Mesenteric fat pad (tissue), 1 donor: ENCODE data around the gene NAA40. TPM values are rescaled to one million over a fixed set of nuclear protein-coding genes. Genes with fewer than 3 reads are reported as not detected.

Experiments used
- DNase-seq: peaks from one replicate; pipeline ENCODE4 v3.0.0-alpha.2; 2020; ENCODE audit warnings: low spot score
- total RNA-seq: library from RNA; stranded (reverse); fragmentation: NEBNext Ultra II Directional; extraction: Animal tissue kit (Norgen Biotek cat#: 25700); gene quantifications from one replicate; pipeline ENCODE4 v1.2.1, GENCODE V29; 2021
- donor health status: DM: yes; HTN: yes; CAD: no.

Gene NAA40
- total RNA-seq, 1 donor from 2014 or later = 14.7 TPM

DNA sequence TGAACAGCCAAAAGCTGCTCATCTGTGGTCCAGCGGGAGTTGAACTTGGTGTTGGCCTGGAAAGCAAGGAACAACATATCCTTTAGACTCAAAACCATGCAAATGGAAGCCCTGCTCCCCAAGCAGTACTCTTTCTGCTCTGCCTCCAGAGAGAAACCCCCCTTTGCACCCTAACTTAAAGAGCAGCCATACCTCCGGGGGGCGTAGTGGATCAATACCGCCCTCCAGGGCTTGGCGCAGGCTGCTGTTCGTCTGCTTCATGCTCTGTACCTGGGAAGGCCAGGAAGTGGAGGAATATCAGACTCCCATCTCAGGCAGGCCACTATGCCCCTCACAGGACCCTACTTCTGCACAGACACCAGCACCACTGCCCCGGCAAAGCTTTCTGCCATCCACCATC is 26.1 kb upstream of the NAA40 start:
- DNase-seq = no peak

DNA sequence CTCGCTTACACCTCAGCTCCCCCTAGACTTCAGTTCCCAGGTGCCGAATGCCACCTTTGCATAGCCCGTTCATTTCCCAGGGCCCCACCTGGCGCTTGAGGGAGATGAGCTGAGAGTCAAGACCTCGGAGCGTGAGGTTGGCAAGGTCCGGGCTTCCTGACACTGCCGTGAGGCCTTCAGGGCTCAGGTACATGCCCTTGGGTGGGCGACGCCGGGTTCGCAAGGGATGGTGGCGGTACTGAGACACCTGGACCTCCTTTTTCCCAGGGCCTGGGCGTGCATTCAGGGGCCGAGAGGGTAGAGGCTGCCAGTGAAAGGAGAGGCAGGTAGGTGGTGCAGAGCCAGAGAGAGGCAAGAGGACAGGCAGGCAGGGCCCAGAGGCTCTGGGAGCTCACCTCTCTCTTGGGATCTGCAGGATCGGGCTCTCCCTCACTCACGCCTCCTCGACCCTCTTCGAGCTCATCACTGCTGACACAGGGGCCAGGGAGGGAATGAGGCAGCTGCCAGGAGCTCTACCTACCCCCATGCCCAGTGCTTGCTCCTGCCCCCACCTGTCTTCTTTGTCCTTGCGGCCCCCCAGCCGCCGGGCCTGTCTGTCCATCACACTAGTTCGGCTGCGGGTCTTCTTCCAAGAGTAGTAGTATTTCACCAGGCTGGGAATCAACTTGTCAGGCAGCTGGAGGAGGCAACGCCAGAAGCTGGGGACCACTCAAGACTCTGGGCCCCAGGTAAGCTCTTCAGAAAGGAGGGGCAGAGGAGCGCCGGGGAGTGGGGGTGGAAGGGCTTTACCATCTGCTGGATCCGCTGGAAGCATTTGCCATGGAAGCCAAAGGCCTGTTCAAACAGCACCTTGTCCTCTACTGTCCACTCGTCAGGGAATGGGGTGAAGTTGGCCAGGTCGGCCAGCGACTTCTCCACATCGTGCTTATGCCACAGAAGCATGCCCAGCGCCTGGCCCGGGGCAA is 24.7 kb upstream of the NAA40 start:
- no peak for DNase-seq

DNA sequence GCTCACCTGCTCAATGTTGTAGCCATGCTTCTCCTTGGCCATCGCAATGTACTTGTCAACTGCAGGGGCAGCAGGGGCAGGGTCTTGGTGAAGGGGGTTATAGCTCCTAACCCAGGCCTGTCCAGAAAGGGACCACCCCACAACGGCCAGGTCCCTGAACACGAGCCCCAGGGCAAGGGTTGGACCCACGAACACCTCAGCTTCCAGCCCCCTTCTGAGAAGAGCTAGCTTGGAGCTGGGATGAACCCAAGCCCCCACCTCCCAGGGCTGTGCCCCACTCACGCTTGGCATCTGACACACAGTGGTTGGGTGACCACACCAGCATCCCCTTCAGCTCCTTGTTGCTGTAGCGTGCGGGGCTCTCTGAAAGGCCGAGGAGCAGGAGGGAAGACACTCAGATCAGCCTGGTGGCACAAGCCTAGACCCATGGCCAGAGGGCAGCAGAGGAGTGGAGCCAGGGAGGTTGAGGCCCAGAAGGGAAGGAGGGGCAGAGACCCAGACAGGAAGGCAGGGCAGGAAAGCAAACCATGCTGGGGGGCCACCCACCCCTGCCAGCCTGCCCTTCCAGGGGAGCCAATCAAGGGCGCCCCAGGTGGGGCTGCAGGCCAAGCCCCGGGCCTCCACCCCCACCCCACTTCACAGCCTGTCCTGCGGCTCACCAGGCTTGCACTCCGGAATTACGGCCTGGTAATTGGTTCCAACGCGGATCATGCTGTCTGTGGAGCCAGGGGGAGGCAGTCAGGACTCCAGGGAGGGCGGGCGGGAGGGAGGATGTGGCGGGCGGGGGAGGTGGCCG is 23.7 kb upstream of the NAA40 start:
- no peak for DNase-seq

DNA sequence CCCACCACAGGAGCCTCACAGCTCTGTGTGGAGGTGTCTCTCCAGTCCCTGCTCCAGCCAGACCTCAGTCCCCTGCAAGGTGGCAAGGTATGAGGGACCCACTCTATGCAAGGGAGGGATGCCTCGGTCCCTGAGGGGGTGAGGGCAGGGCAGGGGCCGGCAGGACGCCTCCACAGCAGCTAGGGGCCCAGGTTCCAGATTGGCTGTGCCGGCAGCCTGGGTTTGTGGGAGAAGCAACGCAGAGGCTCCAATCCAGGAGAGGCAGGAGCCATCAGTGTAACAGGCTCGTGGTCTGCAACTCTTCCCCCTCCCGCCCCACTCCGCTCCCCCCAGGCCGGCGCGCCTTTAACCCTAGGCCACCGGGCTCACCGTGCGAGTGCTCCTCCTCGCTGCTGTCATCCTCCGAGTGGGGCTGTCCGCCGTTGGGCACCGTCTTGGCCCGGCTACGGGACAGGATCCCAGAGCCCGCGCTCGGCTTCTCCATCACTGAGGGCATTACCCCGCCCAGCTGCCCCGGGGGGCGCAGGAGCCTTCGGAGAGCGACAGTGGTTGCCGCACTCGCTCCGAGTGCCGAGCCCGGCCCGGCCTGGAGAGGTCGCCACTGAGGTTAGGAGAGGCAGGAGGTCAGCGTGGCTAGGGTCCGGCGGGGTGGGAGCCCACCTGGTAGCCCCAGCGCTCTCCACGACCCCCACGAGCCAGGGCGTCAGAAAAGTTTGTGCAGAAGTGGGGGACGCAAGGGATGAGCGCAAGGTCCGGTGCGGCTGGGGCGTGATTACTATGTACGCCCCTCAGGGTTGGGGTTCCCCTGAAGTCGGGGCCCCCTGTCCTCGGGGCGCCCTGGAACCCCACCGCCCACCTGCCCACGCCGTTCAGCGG is 22.6 kb upstream of the NAA40 start:
- DNase-seq = no peak

DNA sequence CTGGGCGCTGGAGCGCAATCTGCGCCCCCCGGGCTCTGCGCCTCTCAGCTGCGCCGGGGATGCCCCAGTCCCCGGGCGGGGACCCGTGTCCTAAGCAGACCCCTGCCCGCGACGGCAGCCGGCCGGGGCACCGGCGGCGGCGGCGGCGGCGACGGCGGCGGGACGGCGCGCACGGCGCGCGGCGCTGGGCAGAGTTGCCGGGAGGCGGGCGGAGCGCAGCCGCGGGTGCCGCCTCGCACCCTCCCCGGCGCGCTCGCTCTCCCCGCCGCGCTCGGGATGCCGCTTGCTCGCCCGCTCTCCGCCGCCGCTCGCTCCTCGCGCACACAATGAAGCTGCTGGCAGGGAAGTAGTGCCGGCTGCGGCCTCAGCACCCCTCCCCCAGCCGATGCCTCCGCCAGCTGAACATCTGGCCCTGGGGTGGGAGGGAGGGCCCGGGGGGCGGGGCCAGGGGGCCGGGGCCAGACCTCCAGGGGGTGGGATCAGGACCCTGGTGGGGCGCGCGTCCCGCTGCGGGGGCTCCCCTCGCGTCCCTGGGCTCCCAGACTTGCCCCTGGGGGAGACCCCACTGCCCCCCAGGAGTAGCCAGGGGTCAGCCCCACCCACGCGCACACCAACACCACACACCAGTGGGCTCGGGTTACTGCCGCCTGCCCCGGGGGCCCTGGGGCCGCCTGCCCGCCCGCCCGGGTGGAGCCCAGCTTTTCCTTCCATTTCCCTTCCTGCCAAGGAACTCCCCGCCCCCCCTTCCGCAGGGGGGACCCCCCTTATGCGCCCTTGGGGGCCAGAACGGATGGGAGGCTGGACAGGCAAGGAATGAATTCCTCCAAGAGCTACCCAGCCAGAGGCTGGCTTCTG is 21.7 kb upstream of the NAA40 start, which contains the start of gene RCOR2:
RCOR2 (minus strand) TSS at position 328 of the 855 bp plus-strand sequence. CDS start 708 bp downstream, outside the sequence.
- no peak for DNase-seq

DNA sequence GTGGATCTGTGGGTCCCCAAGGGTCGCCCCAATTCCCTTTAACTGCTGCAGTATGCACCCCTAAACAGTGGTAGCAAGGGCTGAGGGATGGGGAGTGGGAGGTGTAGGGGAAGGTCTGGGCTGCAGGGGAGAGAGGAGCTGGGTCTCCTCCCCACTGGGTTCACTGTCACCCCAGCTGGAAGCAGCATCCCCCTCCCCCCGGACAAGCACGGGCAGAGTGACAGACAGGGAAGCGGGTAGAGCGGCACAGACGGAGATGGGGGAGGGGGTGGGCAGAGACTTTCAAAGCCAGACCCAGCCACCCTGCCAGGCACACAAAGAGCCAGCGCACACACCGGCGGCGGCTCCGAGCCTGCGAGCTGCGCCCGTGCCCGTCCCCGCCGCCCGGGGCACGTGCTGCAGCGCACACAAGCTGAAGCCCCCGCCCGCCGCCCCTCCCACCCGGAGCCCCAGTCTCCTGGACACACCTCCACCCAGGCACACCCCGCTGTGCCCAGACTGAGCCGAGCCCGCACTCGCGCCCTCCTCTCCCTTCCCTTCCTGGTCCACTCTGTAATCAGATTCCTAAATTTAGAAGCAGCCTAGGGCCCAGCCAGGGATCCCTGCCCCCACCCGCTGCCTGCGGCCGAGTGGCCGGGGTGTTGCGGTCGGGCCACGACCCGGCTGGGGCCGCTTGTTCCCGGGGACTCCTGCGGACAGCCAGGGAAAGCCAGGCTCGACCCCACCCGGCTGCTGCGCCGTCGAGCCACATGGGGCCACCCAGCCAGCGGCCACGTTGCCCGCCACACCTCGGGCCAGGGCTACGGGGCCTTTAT is 20.9 kb upstream of the NAA40 start:
- no peak for DNase-seq

DNA sequence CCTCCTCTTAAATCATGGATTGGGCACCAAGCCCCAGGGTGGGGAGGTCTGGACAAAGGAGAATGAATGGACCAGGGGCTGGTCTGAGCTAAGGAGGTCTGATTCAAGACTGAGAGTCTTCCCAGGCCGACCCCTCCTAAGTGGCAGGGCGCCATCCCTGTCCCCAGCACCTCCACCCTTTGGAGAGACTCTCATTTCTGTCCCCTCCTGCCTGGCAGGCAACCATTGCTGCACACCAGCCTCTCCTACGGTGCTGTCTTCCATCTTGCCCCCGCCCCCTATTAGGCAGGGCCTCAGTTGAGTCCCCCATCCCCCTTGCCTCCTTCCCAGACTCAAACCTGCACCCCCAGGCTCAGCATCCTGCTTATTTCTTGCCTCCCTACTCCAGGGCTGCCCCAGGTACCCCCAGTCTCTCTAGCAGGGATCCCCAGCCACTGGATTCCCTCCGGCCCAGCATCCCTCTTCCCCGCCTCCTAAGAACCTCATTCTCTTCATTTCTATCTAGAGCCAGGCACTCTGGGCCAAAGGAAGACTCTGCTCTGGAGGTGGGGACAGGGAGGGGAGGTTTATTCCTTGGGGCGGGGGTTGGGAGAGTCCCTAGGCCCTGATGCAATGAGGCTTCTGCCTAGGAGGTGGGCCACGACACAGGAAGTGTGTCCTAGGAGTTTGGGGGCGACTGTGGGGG is 20.2 kb upstream of the NAA40 start:
- no peak for DNase-seq

DNA sequence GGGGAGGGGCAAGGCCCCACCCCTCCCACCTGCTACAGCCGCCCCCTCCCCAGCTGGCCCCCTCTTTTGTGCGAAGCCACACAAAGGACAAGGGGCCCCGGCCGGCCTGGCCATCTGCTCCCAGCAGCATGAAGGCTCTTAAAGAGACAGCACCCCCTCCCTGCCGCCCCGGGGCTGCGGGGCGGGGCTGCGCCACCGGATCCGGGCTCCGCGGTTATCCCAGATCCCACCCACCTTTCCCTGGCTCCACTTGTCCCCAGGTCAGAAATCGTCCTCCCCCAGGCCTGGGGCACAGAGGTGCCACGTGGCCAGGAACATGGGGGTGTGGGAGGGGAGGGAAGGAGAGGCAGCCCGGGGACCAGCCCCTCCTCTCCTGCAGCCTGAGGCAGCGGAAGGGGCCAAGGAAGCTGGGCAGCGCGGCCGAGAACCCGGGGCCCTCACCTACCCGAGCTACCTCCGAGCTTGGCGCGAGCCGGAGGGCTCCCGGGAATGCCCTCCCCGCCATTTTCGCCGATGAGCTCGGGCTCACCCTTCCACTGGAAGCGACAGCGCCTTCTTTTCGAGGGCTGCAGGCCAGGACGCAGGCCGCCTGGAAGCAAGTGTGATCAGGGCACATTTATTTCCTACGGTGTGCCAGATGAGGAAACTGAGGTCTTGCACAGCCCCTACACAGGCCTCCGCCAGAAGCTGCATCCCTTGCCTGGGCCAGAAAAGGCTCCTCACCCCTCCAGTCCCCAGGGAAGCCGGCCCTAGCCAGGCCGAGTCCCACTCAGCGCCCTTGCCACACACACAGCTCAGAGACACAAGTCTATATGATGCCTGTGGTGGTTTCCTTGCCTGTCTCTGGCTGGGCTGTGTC is 19.3 kb upstream of the NAA40 start:
- no peak for DNase-seq

DNA sequence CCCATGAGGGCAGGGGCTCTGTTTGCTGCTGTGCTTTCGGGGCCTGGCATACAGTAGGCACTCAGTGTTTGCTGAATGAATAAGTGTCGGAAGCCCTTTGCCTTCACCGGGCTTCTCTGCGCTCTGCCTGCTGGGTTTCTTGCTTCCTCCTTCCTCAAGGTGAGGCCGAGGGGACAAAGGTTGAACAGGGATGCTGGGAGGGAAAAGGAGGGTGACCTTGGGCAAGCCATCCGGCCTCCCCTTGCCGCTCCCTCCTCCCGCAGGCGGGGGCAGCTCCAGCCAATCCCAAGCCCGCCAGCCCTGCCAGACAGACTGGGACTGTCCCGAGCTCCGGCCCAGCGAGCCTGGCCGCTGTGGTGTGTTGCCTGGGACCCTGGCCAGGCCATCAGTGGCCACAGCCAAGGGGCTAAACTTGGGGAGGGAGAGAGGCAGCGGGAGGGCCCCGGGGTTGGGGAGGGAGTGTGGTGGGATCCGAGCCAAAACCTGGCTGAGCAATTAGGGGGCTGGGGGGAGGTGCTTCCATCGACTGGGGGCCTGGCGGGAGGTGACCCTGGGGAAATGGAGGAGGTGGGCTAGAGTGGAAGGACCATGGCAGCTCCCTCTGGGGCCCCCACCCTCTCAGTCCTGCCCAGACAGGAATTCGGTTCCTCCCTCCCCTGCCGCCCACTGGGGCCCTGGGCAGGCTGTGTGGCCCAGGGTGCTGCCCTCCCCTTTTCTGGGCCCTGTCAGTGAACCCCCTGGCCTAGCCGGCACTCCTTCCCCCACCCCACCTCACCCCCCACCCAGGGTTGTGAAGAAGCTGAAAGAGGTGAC is 18.5 kb upstream of the NAA40 start:
- DNase-seq = no peak

DNA sequence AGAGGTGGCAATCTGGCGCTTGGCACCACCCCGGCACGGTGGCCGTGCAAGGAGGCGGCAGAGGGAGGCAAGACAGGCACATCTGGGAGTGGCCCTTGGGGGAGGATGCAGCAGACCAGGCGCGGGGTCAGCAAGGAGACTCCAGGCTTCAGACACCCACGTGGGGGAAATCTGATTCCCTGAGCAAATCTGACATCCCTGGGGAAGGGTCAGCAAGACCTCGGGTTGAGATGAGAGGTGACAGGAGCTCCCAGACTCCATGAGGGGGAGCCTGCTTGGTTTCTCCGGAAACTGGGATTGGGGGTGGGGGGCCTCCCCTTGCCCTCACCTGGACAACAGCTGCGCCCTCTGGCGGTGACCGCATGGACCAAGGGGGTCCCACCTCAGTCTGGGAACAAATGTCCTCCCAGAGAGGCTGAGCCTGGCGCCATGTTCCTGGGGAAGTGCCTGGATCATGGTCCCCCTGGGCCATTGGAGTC is 17.8 kb upstream of the NAA40 start:
- DNase-seq = no peak

DNA sequence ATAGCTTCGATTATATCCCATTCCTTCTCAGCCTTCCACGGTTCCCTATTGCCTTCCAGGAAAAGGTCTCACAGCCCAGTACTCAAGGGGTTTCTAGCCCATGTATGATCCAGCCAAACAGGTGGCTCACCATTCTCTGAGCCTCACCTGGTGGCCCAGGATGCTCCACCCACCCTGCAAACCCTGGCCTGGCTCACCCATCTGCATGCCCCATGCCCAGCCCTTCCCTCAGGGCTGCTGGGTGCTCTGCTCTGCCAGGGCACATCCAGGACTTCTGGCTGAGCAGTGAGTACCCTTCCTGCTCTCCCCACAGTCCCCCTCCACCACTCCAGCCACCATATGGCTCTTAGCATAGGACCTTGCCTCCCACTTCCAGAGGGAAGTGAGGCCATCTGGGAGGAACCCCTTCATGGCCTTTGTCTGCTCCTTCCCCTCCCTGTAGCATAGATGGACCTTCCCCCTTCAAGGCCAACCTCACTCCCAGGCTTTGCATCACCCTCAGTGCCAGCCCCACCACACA is 16.1 kb upstream of the NAA40 start:
- no peak for DNase-seq

DNA sequence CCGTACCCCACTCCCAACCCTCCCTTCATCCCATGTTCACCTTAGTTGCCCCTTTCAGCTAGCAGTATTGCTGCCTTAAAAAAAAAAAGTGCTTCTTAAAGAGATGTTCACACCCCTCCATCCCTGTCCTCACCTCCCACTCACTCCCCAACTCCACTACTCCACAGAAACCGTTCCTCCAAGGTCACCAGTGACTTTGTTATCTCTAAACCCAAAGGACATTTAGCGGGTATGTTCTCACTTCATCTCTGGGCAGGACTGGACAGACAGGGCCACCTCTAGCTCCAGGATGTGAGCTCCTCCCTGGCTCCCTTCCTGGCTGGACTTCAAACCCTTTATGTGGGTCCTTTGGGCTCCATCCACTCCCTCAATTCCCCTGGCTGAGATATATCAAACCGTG is 15.5 kb upstream of the NAA40 start:
- no peak for DNase-seq

DNA sequence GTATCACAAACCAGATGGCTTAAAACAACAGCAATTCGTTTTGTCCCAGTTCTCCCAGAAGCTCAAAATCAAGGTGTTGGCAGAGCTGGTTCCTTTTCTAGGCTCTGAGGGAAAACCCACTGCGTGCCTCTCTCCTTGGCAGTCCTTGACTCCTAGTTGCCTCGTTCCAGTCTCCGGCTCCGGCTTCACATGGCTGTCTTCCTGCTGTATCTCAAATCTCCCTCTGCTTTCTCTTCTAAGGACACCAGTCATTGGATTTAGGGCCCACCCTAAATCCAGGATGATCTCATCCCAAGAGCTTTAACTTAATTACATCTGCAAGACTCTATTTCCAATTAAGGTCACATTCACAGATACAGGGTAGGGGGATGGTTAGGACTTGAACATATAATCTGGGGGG is 9.2 kb upstream of the NAA40 start:
- no peak for DNase-seq

DNA sequence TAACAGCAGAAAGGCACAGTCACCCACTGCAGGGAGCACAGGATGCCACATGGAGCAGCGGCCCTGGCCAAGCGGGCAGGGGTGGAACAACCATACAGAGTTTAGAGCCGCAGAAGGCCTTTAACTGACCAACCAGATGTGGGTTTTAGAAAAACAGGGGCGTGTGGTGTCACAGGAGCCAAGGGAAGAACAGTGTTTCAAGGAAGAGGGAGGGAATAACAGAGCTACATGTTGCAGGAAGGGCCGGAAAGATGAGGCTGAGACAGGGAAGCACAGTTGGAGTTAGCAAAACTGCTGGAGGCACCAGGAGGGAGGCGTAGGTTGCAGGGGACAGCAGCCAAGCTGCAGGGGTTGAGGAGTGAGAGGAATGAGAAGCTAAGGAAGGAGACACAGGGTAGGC is 7.8 kb upstream of the NAA40 start:
- no peak for DNase-seq

DNA sequence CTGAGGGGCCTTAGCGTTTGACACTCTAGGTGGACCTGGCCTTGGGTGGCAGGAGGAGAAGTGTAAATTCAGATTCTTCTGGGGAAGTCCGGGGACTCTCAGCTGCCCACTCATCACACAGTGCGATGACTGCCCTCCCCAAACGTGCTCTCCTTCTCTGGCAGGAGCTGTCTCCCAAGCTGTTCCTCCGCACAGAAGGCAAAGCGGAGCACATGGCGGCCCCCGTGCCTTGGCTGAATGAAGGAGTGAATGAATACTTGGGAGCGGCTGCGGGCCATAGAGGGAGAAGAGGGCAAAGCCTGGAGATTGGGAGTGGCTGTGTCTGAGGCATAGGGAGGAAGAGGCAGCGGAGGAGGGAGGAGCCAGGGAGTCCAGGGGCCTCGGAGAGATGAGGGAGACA is 6.9 kb upstream of the NAA40 start:
- DNase-seq = no peak

DNA sequence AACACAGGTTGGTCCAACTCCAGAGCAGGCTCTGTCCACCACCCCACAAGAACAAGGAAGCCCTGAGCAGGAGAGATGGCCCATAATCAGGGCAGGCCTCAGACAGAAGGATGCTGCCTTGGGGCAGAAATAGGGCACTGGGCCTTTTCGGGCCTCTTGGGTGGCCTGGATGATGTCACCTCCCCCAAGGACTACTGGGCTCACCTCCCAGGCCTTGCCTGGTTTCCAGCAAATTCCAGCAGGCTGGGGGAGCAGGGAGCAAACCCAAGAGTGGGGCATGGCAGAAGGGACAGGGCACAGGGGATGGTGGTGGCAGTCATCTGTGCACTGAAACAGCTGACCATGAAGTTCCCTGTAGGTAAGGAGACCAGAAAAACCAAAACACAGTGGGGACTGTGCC is 5.3 kb upstream of the NAA40 start:
- no peak for DNase-seq
